ENCODE results near the gene SH3RF1. TPM values are rescaled to one million over a fixed set of nuclear protein-coding genes. Genes with fewer than 3 reads are reported as not detected.
A peak's percentile ranks its signal among the peaks of the same experiment; 100 is the strongest.

Gene SH3RF1
- total and polyA plus RNA-seq, 8 donors: 4.0 to 30.6 (median 12.7) TPM

- no peaks in the 10 kb centered on the region for H3K36me3 ChIP-seq
- no peak for FAIRE-seq
- H3K27ac ChIP-seq: peak overlapping the region in 3 of 4 donors; percentile 23 to 89 (median 79)
- no peaks in the 10 kb centered on the region for H3K9me3 ChIP-seq
- 35 to 44% methylated on average over 2 of the region's 2 CpGs for WGBS, 2 donors
- intact Hi-C loops (cut with DNase I): no loop called here
- H3K4me3 ChIP-seq: no peak overlapping the region
- peaks cover 44 to 65% (median 54%) of the 10 kb centered on the region in 3 donors for H3K4me1 ChIP-seq
- ATAC-seq: peak in 2 of 4 donors; percentile 6 to 16
- no peak for DNase-seq
- no peaks in the 10 kb centered on the region for H3K27me3 ChIP-seq
- TF ChIP-seq, protein P1, sequence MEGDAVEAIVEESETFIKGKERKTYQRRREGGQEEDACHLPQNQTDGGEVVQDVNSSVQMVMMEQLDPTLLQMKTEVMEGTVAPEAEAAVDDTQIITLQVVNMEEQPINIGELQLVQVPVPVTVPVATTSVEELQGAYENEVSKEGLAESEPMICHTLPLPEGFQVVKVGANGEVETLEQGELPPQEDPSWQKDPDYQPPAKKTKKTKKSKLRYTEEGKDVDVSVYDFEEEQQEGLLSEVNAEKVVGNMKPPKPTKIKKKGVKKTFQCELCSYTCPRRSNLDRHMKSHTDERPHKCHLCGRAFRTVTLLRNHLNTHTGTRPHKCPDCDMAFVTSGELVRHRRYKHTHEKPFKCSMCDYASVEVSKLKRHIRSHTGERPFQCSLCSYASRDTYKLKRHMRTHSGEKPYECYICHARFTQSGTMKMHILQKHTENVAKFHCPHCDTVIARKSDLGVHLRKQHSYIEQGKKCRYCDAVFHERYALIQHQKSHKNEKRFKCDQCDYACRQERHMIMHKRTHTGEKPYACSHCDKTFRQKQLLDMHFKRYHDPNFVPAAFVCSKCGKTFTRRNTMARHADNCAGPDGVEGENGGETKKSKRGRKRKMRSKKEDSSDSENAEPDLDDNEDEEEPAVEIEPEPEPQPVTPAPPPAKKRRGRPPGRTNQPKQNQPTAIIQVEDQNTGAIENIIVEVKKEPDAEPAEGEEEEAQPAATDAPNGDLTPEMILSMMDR (IDR thresholded peaks at IDR 0.05): no peak
Measured at GRCh38 chr4:169249999-169250398, 20.8 kb downstream of the SH3RF1 start.

GRCh38 chr4:169249214-169249973 is 21.4 kb downstream of the SH3RF1 start:
- Histone ChIP-seq H3K4me3 (no peak overlapping the region), H3K9me3 (no peaks in the 10 kb centered on the region), H3K4me1 (peaks cover 41 to 65% (median 53%) of the 10 kb centered on the region in 3 donors), H3K27ac (peak overlapping the region; percentile 23 to 89 (median 69)), H3K27me3 (no peaks in the 10 kb centered on the region), H3K36me3 (no peaks in the 10 kb centered on the region)
- ATAC-seq (peak; percentile 85 to 91 (median 85)), FAIRE-seq (peak; percentile 87), DNase-seq (no peak)
- 32 to 35% methylated on average over 6 of the region's 6 CpGs for WGBS, 2 donors
- TF ChIP-seq, protein P1 (IDR thresholded peaks at IDR 0.05): no peak
- intact Hi-C loops (cut with DNase I): no loop called here

- WGBS, 2 donors: 96 to 98% methylated on average over 8 of the region's 8 CpGs
- peak overlapping the region; percentile 23 to 89 (median 69) for H3K27ac ChIP-seq
- peaks cover 46 to 67% (median 56%) of the 10 kb centered on the region in 3 donors for H3K4me1 ChIP-seq
Measured at GRCh38 chr4:169248645-169249044, 22.1 kb downstream of the SH3RF1 start.

DNA sequence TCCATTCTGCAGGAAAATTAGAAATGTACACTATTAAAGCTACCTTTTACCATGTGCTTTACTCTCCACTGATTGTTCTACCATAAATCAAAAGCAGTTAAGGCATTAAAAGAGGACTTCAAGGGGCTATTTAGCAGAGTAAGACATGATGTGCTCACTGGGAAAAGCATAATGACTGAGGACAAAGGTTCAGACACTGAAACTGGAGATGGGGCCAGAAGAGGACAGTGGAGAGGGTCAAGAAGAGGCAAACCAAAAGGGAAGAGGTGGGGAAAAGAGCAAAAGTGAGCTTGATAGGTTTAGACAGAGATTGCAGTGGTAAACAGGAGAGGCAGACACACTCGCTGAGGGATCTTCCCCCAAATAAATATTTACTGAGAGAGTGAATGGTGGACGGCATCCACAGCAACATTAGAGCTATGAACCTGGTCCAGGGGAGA is 23.8 kb downstream of the SH3RF1 start:
- no peak overlapping the region for H3K27ac ChIP-seq
- ATAC-seq (no peak), FAIRE-seq (no peak), DNase-seq (no peak)
- WGBS, 2 donors: 62 to 70% methylated on average over 2 of the region's 2 CpGs
- H3K4me3 ChIP-seq: no peak overlapping the region
- no peaks in the 10 kb centered on the region for H3K36me3 ChIP-seq
- no peaks in the 10 kb centered on the region for H3K27me3 ChIP-seq
- H3K4me1 ChIP-seq: peaks cover 31 to 55% (median 45%) of the 10 kb centered on the region in 3 donors
- no peaks in the 10 kb centered on the region for H3K9me3 ChIP-seq
- TF ChIP-seq, protein P1 (IDR thresholded peaks at IDR 0.05): no peak
- intact Hi-C loops (cut with DNase I): no loop called here

More at GRCh38 chr4:169248645-169249044, 22.1 kb downstream of the SH3RF1 start:
- TF ChIP-seq, protein P1 (IDR thresholded peaks at IDR 0.05): no peak
- no peaks in the 10 kb centered on the region for H3K36me3 ChIP-seq
- no peak overlapping the region for H3K4me3 ChIP-seq
- no peaks in the 10 kb centered on the region for H3K9me3 ChIP-seq
- no peaks in the 10 kb centered on the region for H3K27me3 ChIP-seq
- FAIRE-seq (no peak), ATAC-seq (no peak), DNase-seq (no peak)
- intact Hi-C loops (cut with DNase I): no loop called here

GRCh38 chr4:169246279-169246678 is 24.5 kb downstream of the SH3RF1 start:
- no peak for FAIRE-seq
- Histone ChIP-seq H3K4me1 (peaks cover 24 to 48% (median 38%) of the 10 kb centered on the region in 3 donors), H3K27me3 (no peaks in the 10 kb centered on the region), H3K9me3 (no peaks in the 10 kb centered on the region), H3K4me3 (no peak overlapping the region), H3K27ac (no peak overlapping the region), H3K36me3 (no peaks in the 10 kb centered on the region)
- TF ChIP-seq, protein P1 (IDR thresholded peaks at IDR 0.05): no peak
- no peak for ATAC-seq
- no peak for DNase-seq
- WGBS, 2 donors: 78 to 81% methylated on average over 3 of the region's 3 CpGs
- intact Hi-C loops (cut with DNase I): no loop called here

All from pancreas (tissue), 10 donors.